Limb (tissue), 2 donors: ENCODE data around the gene GTF3C6.
"Not testable (repeated sequence)": the region's sequence is repeated elsewhere in the genome, so short reads cannot be mapped to it uniquely, and the experiment has no call there.

Source experiments
- DNase-seq, 2 donors: peaks; one replicate each; pipeline ENCODE4 v3.0.0-alpha.2; 2016; ENCODE audit errors: extremely low spot score in 2 of 2

GTF3C6 gene

GRCh38 chr6:110979565-110980101 is 21.1 kb downstream of the GTF3C6 start:
- no peak for DNase-seq

- no peak for DNase-seq
These were observed 21.7 kb downstream of the GTF3C6 start for GRCh38 chr6:110980227-110980626.

- no peak for DNase-seq
These were observed 22.1 kb downstream of the GTF3C6 start for GRCh38 chr6:110980648-110981047.

GRCh38 chr6:110981202-110981600 is 22.7 kb downstream of the GTF3C6 start:
- no peak for DNase-seq

- DNase-seq, result no peak
These were observed 32.5 kb downstream of the GTF3C6 start for GRCh38 chr6:110990840-110991576.

GRCh38 chr6:110996691-110997090 is 38.2 kb downstream of the GTF3C6 start:
- DNase-seq, result no peak

GRCh38 chr6:110999634-111000270 is 41.2 kb downstream of the GTF3C6 start:
- peak in 1 of 2 donors; percentile 16 for DNase-seq

- no peak for DNase-seq
These were observed 43.8 kb downstream of the GTF3C6 start for GRCh38 chr6:111002350-111002749.

- peak in 1 of 2 donors; percentile 53 for DNase-seq
These were observed 53.0 kb downstream of the GTF3C6 start for GRCh38 chr6:111011360-111012142.

GRCh38 chr6:111012143-111012452 is 53.6 kb downstream of the GTF3C6 start:
- no peak for DNase-seq

GRCh38 chr6:111012520-111012919 is 54.0 kb downstream of the GTF3C6 start:
- not testable (repeated sequence) for DNase-seq

- DNase-seq, result peak in 1 of 2 donors; percentile 8
These were observed 54.8 kb downstream of the GTF3C6 start for GRCh38 chr6:111013144-111013915.

GRCh38 chr6:111015389-111016124 is 57.1 kb downstream of the GTF3C6 start:
- no peak for DNase-seq

GRCh38 chr6:111017241-111017640 is 58.7 kb downstream of the GTF3C6 start:
- not testable (repeated sequence) for DNase-seq
